ENCODE measurements around the gene ADAMTS13. TPM values are rescaled to one million over a fixed set of nuclear protein-coding genes. Genes with fewer than 3 reads are reported as not detected.

The ADAMTS13 gene
- total RNA-seq, 6 experiments from 2014 or later: 8.1 to 27.7 (median 11.3) TPM

DNA sequence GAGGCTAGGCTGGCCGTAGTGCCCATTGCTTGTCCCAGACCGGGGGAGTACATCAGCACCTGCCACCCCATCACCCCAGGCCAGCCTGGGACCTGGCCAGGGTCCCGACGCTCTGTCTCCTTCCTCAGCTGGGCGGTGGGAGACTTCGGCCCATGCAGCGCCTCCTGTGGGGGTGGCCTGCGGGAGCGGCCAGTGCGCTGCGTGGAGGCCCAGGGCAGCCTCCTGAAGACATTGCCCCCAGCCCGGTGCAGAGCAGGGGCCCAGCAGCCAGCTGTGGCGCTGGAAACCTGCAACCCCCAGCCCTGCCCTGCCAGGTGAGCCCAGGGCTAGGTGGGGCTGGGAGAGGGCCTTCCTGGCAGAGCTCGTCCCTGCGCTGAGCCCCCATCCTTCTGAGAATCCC is 21.1 kb downstream of the ADAMTS13 start:
- Histone ChIP-seq H3K27ac (no peak overlapping the region), H3K9me3 (no peaks in the 10 kb centered on the region), H3K36me3 (no peaks in the 10 kb centered on the region), H3K4me3 (no peak overlapping the region), H3K4me1 (peaks cover 0 to 5% (median 2%) of the 10 kb centered on the region in 4 donors), H3K27me3 (no peaks in the 10 kb centered on the region)
- TF ChIP-seq, protein P1, sequence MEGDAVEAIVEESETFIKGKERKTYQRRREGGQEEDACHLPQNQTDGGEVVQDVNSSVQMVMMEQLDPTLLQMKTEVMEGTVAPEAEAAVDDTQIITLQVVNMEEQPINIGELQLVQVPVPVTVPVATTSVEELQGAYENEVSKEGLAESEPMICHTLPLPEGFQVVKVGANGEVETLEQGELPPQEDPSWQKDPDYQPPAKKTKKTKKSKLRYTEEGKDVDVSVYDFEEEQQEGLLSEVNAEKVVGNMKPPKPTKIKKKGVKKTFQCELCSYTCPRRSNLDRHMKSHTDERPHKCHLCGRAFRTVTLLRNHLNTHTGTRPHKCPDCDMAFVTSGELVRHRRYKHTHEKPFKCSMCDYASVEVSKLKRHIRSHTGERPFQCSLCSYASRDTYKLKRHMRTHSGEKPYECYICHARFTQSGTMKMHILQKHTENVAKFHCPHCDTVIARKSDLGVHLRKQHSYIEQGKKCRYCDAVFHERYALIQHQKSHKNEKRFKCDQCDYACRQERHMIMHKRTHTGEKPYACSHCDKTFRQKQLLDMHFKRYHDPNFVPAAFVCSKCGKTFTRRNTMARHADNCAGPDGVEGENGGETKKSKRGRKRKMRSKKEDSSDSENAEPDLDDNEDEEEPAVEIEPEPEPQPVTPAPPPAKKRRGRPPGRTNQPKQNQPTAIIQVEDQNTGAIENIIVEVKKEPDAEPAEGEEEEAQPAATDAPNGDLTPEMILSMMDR (IDR thresholded peaks at IDR 0.05): no peak
- no peak for TF ChIP-seq POLR2A (IDR thresholded peaks at IDR 0.05)
- no peak for DNase-seq
- ATAC-seq: no peak
- intact Hi-C loops (cut with DNase I): no loop called here
- WGBS (ENCODE audit: insufficient coverage, low coverage, low lambda C conversion rate, missing lambda C conversion rate): 93% methylated on average over 3 of the region's 15 CpGs

DNA sequence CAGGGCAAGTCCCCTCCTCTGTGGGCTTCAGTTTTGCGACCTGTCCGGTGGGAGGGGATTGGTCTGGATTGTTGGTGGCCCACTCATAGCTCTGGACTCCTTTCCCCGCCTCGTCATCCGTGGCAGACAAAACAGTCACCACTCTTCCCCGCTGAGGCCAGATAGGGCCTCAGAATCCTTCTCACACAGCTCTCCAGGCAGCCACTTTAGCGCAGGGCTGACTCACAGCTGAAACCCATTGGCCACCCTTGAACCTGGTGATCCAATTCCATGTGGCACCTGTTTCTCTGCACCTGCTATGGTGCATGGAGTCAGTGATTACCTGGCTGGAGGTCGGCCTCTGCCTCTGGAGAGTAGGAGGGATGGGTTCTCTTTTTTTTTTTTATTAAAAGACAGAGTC is 21.8 kb downstream of the ADAMTS13 start:
- DNase-seq: no peak
- WGBS (ENCODE audit: insufficient coverage, low coverage, low lambda C conversion rate, missing lambda C conversion rate): no CpG with 5 or more reads among the region's 8 CpGs
- Histone ChIP-seq H3K27ac (no peak overlapping the region), H3K4me3 (no peak overlapping the region), H3K27me3 (no peaks in the 10 kb centered on the region), H3K4me1 (peaks cover 0 to 12% (median 6%) of the 10 kb centered on the region in 4 donors), H3K36me3 (no peaks in the 10 kb centered on the region), H3K9me3 (no peaks in the 10 kb centered on the region)
- TF ChIP-seq POLR2A (IDR thresholded peaks at IDR 0.05): no peak
- TF ChIP-seq, protein P1 (IDR thresholded peaks at IDR 0.05): no peak
- no peak for ATAC-seq
- intact Hi-C loops (cut with DNase I): no loop called here

- H3K27ac ChIP-seq: no peak overlapping the region
- H3K36me3 ChIP-seq: no peaks in the 10 kb centered on the region
- no peak for TF ChIP-seq POLR2A (IDR thresholded peaks at IDR 0.05)
- TF ChIP-seq, protein P1 (IDR thresholded peaks at IDR 0.05): no peak
- H3K27me3 ChIP-seq: no peaks in the 10 kb centered on the region
- intact Hi-C loops (cut with DNase I): no loop called here
- ATAC-seq (no peak), DNase-seq (no peak)
- peaks cover 0 to 13% (median 6%) of the 10 kb centered on the region in 4 donors for H3K4me1 ChIP-seq
- 38% methylated on average over 1 of the region's 23 CpGs for WGBS (ENCODE audit: insufficient coverage, low coverage, low lambda C conversion rate, missing lambda C conversion rate)
- no peaks in the 10 kb centered on the region for H3K9me3 ChIP-seq
- H3K4me3 ChIP-seq: no peak overlapping the region
Measured at GRCh38 chr9:133445293-133445969, 23.3 kb downstream of the ADAMTS13 start.

- DNase-seq (peak; percentile 81 to 93 (median 91)), ATAC-seq (peak; percentile 94 to 97 (median 96))
- Histone ChIP-seq H3K27me3 (no peaks in the 10 kb centered on the region), H3K36me3 (no peaks in the 10 kb centered on the region), H3K4me3 (no peak overlapping the region), H3K9me3 (no peaks in the 10 kb centered on the region), H3K27ac (peak overlapping the region in 2 of 3 donors; percentile 49 to 50), H3K4me1 (peaks cover 0 to 13% (median 6%) of the 10 kb centered on the region in 4 donors)
- WGBS (ENCODE audit: insufficient coverage, low coverage, low lambda C conversion rate, missing lambda C conversion rate): 15% methylated on average over 4 of the region's 13 CpGs
- TF ChIP-seq POLR2A (IDR thresholded peaks at IDR 0.05): peak; percentile 63
- TF ChIP-seq, protein P1 (IDR thresholded peaks at IDR 0.05): no peak
- intact Hi-C loops (cut with DNase I): no loop called here
Measured at GRCh38 chr9:133448487-133448972, 26.4 kb downstream of the ADAMTS13 start.
